HG03378 (cell line): ENCODE results near the gene TAOK3.

Experiments used
- ATAC-seq: cut with Tn5 transposase; IDR thresholded peaks from one replicate; pipeline ENCODE4 v1.9.1; 2021; ENCODE audit warnings: mild to moderate bottlenecking, moderate library complexity; ENCODE audit not compliant: unreplicated experiment

Gene TAOK3

GRCh38 chr12:118102070-118102469, 270.6 kb downstream of the TAOK3 start:
- no peak for ATAC-seq

GRCh38 chr12:118101051-118101450, 271.7 kb downstream of the TAOK3 start:
- no peak for ATAC-seq
